Measurements from ENCODE around the gene STAP1. TPM values are rescaled to one million over a fixed set of nuclear protein-coding genes. Genes with fewer than 3 reads are reported as not detected.

STAP1 gene, protein sequence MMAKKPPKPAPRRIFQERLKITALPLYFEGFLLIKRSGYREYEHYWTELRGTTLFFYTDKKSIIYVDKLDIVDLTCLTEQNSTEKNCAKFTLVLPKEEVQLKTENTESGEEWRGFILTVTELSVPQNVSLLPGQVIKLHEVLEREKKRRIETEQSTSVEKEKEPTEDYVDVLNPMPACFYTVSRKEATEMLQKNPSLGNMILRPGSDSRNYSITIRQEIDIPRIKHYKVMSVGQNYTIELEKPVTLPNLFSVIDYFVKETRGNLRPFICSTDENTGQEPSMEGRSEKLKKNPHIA
- total RNA-seq: 0.44 TPM

DNA sequence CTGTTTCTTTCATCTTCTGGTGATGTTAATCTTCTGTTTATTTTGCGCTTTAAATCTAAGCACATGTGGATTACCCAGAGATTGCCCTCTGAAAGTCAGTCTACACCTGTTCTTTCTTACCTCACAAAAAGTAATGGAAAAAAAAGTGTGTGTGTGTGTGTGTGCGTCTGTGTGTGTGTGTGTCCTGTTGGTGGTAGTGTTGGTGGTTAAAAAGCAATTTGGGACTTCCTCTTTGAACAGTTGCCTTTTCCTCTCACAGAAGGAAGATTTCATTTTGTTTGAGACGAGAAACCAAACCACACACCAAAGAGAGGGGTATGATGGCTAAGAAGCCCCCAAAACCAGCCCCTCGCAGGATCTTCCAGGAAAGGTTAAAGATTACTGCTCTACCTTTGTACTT lies at the start of gene STAP1:
Gene STAP1 (plus strand): TSS at position 235 of the 400 bp plus-strand sequence. CDS start 83 bp downstream, at position 318.

DNA sequence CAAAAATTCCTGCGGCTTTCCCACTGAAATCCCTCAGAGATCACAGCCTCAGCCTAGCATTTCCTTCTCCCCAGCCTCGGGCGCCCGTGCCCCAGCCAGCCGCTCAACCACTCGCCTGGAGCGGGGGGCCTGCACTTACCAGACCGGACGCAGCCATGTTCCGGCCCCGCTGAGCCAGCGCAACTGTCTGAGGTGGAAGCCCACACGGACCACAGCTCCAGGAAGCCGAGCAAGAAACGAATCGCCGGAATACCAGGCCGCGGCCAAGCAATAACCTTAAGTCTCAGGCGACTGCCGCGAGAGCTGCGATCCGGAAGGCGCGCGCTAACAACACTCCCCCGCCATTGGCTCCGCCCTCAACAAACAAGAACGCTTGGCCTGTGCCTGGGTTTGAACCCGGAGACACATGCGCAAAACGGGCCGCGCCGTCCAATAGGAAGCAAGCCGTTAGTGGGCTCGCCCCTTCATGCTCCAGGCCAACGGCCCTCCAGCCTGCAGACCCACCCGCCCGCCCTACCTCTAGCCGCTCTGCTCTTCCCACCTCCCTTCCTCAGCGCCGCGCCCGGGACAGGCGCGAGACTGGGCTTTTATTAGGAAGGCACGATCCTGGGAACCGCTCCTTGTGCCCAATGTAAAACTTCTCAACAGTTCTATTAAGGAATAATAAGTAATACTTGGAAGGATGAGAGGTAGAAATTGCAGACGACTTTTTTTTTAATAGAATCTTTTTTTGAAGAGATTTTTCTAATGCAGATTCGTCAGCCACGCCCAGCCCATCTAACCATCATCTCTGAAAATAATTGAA lies 13.1 kb upstream of the STAP1 start, which contains the start of gene CENPC:
Gene CENPC (minus strand): TSS at position 305 of the 805 bp plus-strand sequence. CDS start 148 bp downstream, at position 157.

Other genes starting within 250 kb of the STAP1 start
- gene CENPC, start 13.2 kb upstream of the STAP1 start, total RNA-seq: 67.1 TPM
- gene UBA6, start 142.4 kb downstream of the STAP1 start, total RNA-seq: 211 TPM
- 0.22 TPM for gene GNRHR, start 195.7 kb downstream of the STAP1 start, total RNA-seq

Data from camera-type eye (tissue), 1 donor.